K562 (cell line): ENCODE data around the gene FUCA1. TPM values are rescaled to one million over a fixed set of nuclear protein-coding genes. Genes with fewer than 3 reads are reported as not detected.
A peak's percentile ranks its signal among the peaks of the same experiment; 100 is the strongest.

Source experiments
- ETV6 ChIP-seq, 3 experiments: fragments of 150-350 bp in 1 of 3; sonication (generic) in 1 of 3; formaldehyde crosslinking in 1 of 3; IDR thresholded peaks; 2 replicates each; pipeline versions ENCODE4 v1.6.1 to v1.8.0; 2014 to 2022; ENCODE audit warnings: borderline replicate concordance in 2 of 3, low read depth in 2 of 3, antibody characterized with exemption in 1 of 3, low read length in 1 of 3, mild to moderate bottlenecking in 1 of 3, missing genetic modification reagents in 1 of 3
- HCFC1 ChIP-seq: IDR thresholded peaks from 2 replicates; pipeline ENCODE4 v1.6.1; 2012; ENCODE audit warnings: low read depth, low read length, improper control_type of control experiment
- MTA3 ChIP-seq: fragments of 450-650 bp; formaldehyde crosslinking; IDR thresholded peaks from 2 replicates; pipeline ENCODE4 v1.6.1; 2017; ENCODE audit warnings: mild to moderate bottlenecking, borderline replicate concordance
- POLR3G ChIP-seq: IDR thresholded peaks from 2 replicates; pipeline ENCODE4 v1.6.1; 2011; ENCODE audit not compliant: insufficient read length, insufficient replicate concordance; ENCODE audit errors: extremely low read depth
- PRPF4 ChIP-seq: fragments of 200-400 bp; formaldehyde crosslinking; IDR thresholded peaks from one replicate; pipeline ENCODE4 v1.6.1; 2017; ENCODE audit warnings: low read length, low read depth, mild to moderate bottlenecking; ENCODE audit not compliant: insufficient read depth, poor library complexity, severe bottlenecking
- SMAD2 ChIP-seq: fragments of 150-350 bp; IDR thresholded peaks from 2 replicates; pipeline ENCODE4 v1.6.1; 2014; ENCODE audit warnings: low read depth, mild to moderate bottlenecking, low read length
- ZNF253 ChIP-seq: fragments of 250-450 bp; sonication (Bioruptor Pico); conservative IDR thresholded peaks from 2 replicates; pipeline ENCODE4 v1.6.1; 2021; ENCODE audit warnings: mild to moderate bottlenecking
- polyA plus RNA-seq, 8 experiments: library from polyadenylated mRNA; depleted of rRNA in 4 of 8; stranded (reverse) in 5 of 8; unstranded in 3 of 8; fragments of >200 nt; fragmentation: Nextera tagmentation in 2 of 8; fragmentation: Illumina TruSeq in 1 of 8; extraction: Ambion mirVana in 2 of 8; extraction: Trizol in 1 of 8; gene quantifications; 2 replicates each; pipeline versions ENCODE4 v1.2.1 to v1.2.3, GENCODE V29; 2011 to 2014; ENCODE audit warnings: inconsistent platforms in 1 of 8, missing spikeins in 1 of 8
- total RNA-seq, 7 experiments: library from RNA; depleted of rRNA in 6 of 7; stranded (reverse); fragments of >200 nt in 6 of 7; fragmentation: Illumina TruSeq in 2 of 7; extraction: Trizol in 2 of 7; gene quantifications; 2 replicates each; pipeline versions ENCODE4 v1.2.1 to v1.2.3, GENCODE V29; 2011 to 2021; ENCODE audit warnings: low replicate concordance in 1 of 7
- TF ChIP-seq, protein P1 (sequence below), 2 experiments: fragments of 450-650 bp; conservative IDR thresholded peaks; 2 replicates each; pipeline ENCODE4 v1.6.1; 2017; ENCODE audit warnings: mild to moderate bottlenecking in 2 of 2, moderate library complexity in 2 of 2
- TF ChIP-seq, protein P2 (sequence below): sonication (generic); formaldehyde crosslinking; IDR thresholded peaks from 2 replicates; pipeline ENCODE4 v1.8.0; 2022; ENCODE audit warnings: mild to moderate bottlenecking, missing genetic modification reagents
- TF ChIP-seq, protein P3 (sequence below): fragments of 450-650 bp; IDR thresholded peaks from 2 replicates; pipeline ENCODE4 v1.7.1; 2018; ENCODE audit warnings: mild to moderate bottlenecking, low read depth; ENCODE audit not compliant: partially characterized antibody
- TF ChIP-seq, protein P4 (sequence below): fragments of 250-450 bp; sonication (Bioruptor Pico); IDR thresholded peaks from 2 replicates; pipeline ENCODE4 v1.8.0; 2022; ENCODE audit warnings: moderate library complexity, mild to moderate bottlenecking, inconsistent platforms
- TF ChIP-seq, protein P5 (sequence below): sonication (generic); formaldehyde crosslinking; IDR thresholded peaks from 2 replicates; pipeline ENCODE4 v1.8.1; 2023; ENCODE audit warnings: mild to moderate bottlenecking, missing genetic modification reagents, moderate library complexity
- TF ChIP-seq, protein P6 (sequence below), 2 experiments: fragments of 450-650 bp in 1 of 2; sonication (generic) in 1 of 2; formaldehyde crosslinking in 1 of 2; IDR thresholded peaks in 1 of 2; conservative IDR thresholded peaks in 1 of 2; 2 replicates each; pipeline versions ENCODE4 v1.6.1 to v1.8.1; 2016 to 2023; ENCODE audit warnings: mild to moderate bottlenecking in 2 of 2, moderate library complexity in 2 of 2, inconsistent platforms in 1 of 2, missing genetic modification reagents in 1 of 2

Gene FUCA1
- total and polyA plus RNA-seq, 9 of the 15 experiments (the other 6 are each of a cell fraction or from before 2014, with no cell fraction given): 7.0 to 20.5 (median 13.5) TPM

DNA sequence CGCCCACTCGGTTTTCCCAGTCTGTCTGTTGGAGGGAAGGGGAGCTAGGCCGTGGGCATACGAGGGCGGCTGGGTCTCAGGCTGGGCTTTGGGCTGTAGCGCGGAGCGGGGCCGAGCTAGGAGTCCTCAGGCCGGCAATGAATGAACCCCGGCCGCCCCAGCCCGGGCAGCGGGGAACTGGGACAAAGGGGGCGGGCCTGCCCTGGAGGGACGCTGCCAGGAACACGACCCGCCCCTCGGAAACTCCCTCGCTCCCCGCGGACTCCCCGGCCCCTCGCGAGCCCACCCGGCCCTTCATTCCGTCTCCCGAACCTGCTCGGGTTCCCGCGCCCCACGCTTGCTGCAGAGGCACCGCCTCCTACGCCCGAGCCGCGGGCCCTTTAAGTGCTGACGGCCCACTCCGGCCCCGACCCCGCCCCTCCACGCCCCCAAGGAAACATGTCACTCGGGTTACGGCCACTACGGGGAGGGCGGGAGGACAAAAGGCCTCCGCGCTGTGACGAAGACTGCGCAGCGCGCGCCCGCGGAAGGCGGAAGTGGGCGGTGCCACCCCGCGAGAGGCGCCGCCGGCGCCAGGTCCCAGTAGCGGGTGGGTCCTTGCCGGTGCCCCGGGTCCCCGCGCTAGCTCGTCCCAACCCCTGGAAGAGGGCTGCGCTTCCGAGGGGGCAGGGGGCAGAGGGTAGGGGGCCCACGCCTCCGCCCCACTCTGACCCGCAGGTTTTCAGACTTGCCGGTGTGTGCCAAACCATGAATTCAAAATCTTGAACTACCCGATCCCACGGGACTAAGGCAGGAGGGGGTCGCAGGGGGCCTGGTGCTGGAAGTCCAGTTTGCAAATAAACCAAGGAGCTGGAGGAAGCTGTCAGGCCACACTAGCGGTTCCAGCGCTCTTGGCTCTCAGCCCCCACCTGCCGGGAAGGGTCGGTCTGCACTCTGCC, 67.4 kb downstream of the FUCA1 start, which contains the start of gene GALE (continued):
- TF ChIP-seq, protein P1, sequence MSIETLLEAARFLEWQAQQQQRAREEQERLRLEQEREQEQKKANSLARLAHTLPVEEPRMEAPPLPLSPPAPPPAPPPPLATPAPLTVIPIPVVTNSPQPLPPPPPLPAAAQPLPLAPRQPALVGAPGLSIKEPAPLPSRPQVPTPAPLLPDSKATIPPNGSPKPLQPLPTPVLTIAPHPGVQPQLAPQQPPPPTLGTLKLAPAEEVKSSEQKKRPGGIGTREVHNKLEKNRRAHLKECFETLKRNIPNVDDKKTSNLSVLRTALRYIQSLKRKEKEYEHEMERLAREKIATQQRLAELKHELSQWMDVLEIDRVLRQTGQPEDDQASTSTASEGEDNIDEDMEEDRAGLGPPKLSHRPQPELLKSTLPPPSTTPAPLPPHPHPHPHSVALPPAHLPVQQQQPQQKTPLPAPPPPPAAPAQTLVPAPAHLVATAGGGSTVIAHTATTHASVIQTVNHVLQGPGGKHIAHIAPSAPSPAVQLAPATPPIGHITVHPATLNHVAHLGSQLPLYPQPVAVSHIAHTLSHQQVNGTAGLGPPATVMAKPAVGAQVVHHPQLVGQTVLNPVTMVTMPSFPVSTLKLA (conservative IDR thresholded peaks at IDR 0.05): peak; percentile 91 to 93
- TF ChIP-seq, protein P2, sequence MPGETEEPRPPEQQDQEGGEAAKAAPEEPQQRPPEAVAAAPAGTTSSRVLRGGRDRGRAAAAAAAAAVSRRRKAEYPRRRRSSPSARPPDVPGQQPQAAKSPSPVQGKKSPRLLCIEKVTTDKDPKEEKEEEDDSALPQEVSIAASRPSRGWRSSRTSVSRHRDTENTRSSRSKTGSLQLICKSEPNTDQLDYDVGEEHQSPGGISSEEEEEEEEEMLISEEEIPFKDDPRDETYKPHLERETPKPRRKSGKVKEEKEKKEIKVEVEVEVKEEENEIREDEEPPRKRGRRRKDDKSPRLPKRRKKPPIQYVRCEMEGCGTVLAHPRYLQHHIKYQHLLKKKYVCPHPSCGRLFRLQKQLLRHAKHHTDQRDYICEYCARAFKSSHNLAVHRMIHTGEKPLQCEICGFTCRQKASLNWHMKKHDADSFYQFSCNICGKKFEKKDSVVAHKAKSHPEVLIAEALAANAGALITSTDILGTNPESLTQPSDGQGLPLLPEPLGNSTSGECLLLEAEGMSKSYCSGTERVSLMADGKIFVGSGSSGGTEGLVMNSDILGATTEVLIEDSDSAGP (CRISPR knock-in tag): peak; percentile 97
- peak; percentile 69 for TF ChIP-seq HCFC1
- peak; percentile 77 for TF ChIP-seq PRPF4
- TF ChIP-seq, protein P3, sequence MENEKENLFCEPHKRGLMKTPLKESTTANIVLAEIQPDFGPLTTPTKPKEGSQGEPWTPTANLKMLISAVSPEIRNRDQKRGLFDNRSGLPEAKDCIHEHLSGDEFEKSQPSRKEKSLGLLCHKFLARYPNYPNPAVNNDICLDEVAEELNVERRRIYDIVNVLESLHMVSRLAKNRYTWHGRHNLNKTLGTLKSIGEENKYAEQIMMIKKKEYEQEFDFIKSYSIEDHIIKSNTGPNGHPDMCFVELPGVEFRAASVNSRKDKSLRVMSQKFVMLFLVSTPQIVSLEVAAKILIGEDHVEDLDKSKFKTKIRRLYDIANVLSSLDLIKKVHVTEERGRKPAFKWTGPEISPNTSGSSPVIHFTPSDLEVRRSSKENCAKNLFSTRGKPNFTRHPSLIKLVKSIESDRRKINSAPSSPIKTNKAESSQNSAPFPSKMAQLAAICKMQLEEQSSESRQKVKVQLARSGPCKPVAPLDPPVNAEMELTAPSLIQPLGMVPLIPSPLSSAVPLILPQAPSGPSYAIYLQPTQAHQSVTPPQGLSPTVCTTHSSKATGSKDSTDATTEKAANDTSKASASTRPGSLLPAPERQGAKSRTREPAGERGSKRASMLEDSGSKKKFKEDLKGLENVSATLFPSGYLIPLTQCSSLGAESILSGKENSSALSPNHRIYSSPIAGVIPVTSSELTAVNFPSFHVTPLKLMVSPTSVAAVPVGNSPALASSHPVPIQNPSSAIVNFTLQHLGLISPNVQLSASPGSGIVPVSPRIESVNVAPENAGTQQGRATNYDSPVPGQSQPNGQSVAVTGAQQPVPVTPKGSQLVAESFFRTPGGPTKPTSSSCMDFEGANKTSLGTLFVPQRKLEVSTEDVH: peak; percentile 72
- TF ChIP-seq, protein P4, sequence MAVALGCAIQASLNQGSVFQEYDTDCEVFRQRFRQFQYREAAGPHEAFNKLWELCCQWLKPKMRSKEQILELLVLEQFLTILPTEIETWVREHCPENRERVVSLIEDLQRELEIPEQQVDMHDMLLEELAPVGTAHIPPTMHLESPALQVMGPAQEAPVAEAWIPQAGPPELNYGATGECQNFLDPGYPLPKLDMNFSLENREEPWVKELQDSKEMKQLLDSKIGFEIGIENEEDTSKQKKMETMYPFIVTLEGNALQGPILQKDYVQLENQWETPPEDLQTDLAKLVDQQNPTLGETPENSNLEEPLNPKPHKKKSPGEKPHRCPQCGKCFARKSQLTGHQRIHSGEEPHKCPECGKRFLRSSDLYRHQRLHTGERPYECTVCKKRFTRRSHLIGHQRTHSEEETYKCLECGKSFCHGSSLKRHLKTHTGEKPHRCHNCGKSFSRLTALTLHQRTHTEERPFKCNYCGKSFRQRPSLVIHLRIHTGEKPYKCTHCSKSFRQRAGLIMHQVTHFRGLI (CRISPR knock-in tag): no peak
- no peak for TF ChIP-seq POLR3G
- TF ChIP-seq ZNF253 (CRISPR knock-in tag): peak; percentile 57; the same call in 1 of the 2 replicates
- TF ChIP-seq, protein P5, sequence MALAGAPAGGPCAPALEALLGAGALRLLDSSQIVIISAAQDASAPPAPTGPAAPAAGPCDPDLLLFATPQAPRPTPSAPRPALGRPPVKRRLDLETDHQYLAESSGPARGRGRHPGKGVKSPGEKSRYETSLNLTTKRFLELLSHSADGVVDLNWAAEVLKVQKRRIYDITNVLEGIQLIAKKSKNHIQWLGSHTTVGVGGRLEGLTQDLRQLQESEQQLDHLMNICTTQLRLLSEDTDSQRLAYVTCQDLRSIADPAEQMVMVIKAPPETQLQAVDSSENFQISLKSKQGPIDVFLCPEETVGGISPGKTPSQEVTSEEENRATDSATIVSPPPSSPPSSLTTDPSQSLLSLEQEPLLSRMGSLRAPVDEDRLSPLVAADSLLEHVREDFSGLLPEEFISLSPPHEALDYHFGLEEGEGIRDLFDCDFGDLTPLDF (CRISPR knock-in tag): peak; percentile 48; the same call in 1 of the 2 replicates
- TF ChIP-seq, protein P6, sequence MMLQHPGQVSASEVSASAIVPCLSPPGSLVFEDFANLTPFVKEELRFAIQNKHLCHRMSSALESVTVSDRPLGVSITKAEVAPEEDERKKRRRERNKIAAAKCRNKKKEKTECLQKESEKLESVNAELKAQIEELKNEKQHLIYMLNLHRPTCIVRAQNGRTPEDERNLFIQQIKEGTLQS (IDR thresholded peaks at IDR 0.05): peak; percentile 5; the same call in 1 of the 2 replicates
- TF ChIP-seq, protein P6 (CRISPR knock-in tag; conservative IDR thresholded peaks at IDR 0.05): 0 out of 2 replicates have a peak, but pooled peaks have one; percentile 38
- no peak for TF ChIP-seq SMAD2
- peak; percentile 99 for TF ChIP-seq MTA3
- TF ChIP-seq ETV6 (IDR thresholded peaks at IDR 0.05; ENCODE audit: borderline replicate concordance in 1 of 2, low read depth in 2 of 2, low read length in 1 of 2): no peak
- TF ChIP-seq ETV6 (CRISPR knock-in tag; IDR thresholded peaks at IDR 0.05; ENCODE audit: borderline replicate concordance): peak; percentile 82; the same call in 1 of the 2 replicates
